ENCODE measurements around the gene CNTN1.

CNTN1 gene

DNA sequence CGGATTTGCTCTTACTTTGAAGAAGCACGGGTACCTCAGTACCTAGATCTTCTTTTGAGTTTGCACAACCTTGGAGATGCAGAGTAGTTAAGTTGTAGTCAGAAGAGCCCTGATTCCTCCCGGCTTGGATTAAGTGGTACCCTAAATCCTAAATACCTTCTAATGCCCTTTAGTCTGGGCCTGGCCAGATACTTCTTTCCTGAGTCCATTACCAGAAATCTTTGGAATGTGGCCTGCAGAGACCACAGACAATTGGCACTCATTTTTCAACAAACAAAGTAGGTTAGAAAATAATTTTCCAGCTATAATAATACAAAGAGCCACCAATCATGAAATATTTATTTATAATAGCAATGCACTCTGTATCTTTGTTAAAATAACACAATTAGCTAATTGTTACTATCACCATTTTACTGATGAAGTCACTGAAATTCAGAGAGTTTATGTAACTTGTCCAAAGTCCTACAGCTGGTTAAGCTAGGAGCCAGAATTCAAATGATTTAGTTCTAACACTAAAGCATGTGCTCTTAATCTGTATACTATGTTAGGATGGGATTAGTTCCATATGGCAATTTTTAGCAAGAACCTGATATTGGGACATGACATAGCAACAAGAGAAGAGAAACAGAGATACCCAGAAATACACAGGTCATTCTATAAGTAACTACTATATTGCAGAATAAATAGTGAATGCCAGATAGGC, 363.8 kb downstream of the CNTN1 start:
- no peak overlapping the region for H2BK15ac ChIP-seq (ENCODE audit: low read depth, poor library complexity, severe bottlenecking)

DNA sequence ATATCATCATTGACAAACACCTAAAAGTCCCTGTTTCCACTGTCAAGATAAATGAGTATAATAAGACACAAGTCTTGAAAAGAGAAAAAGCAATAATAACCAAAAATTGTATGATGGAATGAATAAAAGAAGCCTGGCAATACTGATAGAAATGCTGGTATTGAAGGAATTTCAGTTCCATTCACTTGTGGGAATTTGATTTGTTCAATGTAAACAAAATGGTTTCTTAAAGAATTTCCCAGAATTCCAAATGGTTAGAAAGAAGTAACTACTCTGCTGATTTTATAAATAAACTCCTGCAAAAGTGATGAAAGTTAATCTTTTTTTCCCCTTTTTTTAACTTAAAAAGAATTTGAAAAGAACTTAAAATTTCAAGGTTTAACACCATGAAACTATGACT, 366.0 kb downstream of the CNTN1 start:
- Histone ChIP-seq H3K4me1 (ENCODE audit: control insufficient read depth, insufficient read depth, low read depth, low read length) (no peaks in the 10 kb centered on the region), H3K4ac (ENCODE audit: low read depth in 1 of 2, low read length in 2 of 2) (no peak overlapping the region), H2AK5ac (ENCODE audit: low read length, severe bottlenecking) (no peak overlapping the region), H3K4me2 (ENCODE audit: low read length, poor library complexity, severe bottlenecking) (no peak overlapping the region), H3K79me1 (replicated peaks; ENCODE audit: low read length, poor library complexity, severe bottlenecking) (no peaks in the 10 kb centered on the region), H3K14ac (ENCODE audit: low read length in 2 of 2) (no peak overlapping the region), H3K27ac (ENCODE audit: low read length, poor library complexity, severe bottlenecking) (no peak overlapping the region), H3K18ac (ENCODE audit: low read depth in 1 of 2, low read length in 2 of 2) (no peak overlapping the region), H3K9me3 (ENCODE audit: control insufficient read depth, low read length) (no peaks in the 10 kb centered on the region), H2BK5ac (ENCODE audit: low read depth, low read length, poor library complexity, severe bottlenecking) (no peak overlapping the region), H3K23ac (ENCODE audit: low read length in 2 of 2) (no peak overlapping the region), H3K4me3 (ENCODE audit: insufficient read depth in 1 of 2, low read depth in 1 of 2, low read length in 2 of 2) (no peak overlapping the region), H2AFZ (ENCODE audit: low read depth, low read length) (no peak overlapping the region), H3K36me3 (ENCODE audit: control insufficient read depth in 1 of 2, insufficient read depth in 2 of 2, low read depth in 1 of 2, low read length in 2 of 2) (no peaks in the 10 kb centered on the region), H3K9ac (ENCODE audit: low read length) (no peak overlapping the region), H4K8ac (ENCODE audit: low read length) (no peak overlapping the region), H4K91ac (ENCODE audit: low read length) (no peak overlapping the region), H2BK120ac (ENCODE audit: low read depth, low read length) (no peak overlapping the region), H2BK12ac (ENCODE audit: low read length in 2 of 2) (no peak overlapping the region), H2BK15ac (ENCODE audit: low read depth, poor library complexity, severe bottlenecking) (no peak overlapping the region), H3K27me3 (ENCODE audit: control insufficient read depth in 1 of 2, insufficient read depth in 1 of 2, low read length in 2 of 2) (no peaks in the 10 kb centered on the region)
- DNase-seq = no peak

More for the DNA sequence above, 363.8 kb downstream of the CNTN1 start:
- no peak overlapping the region for H3K18ac ChIP-seq (ENCODE audit: low read depth in 1 of 2, low read length in 2 of 2)
- no peaks in the 10 kb centered on the region for H3K27me3 ChIP-seq (ENCODE audit: control insufficient read depth in 1 of 2, insufficient read depth in 1 of 2, low read length in 2 of 2)
- H3K4me3 ChIP-seq (ENCODE audit: insufficient read depth in 1 of 2, low read depth in 1 of 2, low read length in 2 of 2) = no peak overlapping the region
- no peak overlapping the region for H3K14ac ChIP-seq (ENCODE audit: low read length in 2 of 2)
- no peak overlapping the region for H2BK120ac ChIP-seq (ENCODE audit: low read depth, low read length)
- H2BK12ac ChIP-seq (ENCODE audit: low read length in 2 of 2) = no peak overlapping the region
- H3K9ac ChIP-seq (ENCODE audit: low read length) = no peak overlapping the region
- no peak overlapping the region for H3K4me2 ChIP-seq (ENCODE audit: low read length, poor library complexity, severe bottlenecking)
- H3K4ac ChIP-seq (ENCODE audit: low read depth in 1 of 2, low read length in 2 of 2) = no peak overlapping the region
- H2AK5ac ChIP-seq (ENCODE audit: low read length, severe bottlenecking) = no peak overlapping the region
- no peak overlapping the region for H4K8ac ChIP-seq (ENCODE audit: low read length)
- no peak overlapping the region for H4K91ac ChIP-seq (ENCODE audit: low read length)
- H3K9me3 ChIP-seq (ENCODE audit: control insufficient read depth, low read length) = no peaks in the 10 kb centered on the region
- H2AFZ ChIP-seq (ENCODE audit: low read depth, low read length) = no peak overlapping the region
- no peak overlapping the region for H2BK5ac ChIP-seq (ENCODE audit: low read depth, low read length, poor library complexity, severe bottlenecking)
- no peaks in the 10 kb centered on the region for H3K79me1 ChIP-seq (replicated peaks; ENCODE audit: low read length, poor library complexity, severe bottlenecking)
- peak; percentile 7 for DNase-seq
- peak overlapping the region; percentile 45 for H3K27ac ChIP-seq (ENCODE audit: low read length, poor library complexity, severe bottlenecking)
- 64% methylated on average over 3 of the region's 3 CpGs for WGBS
- H3K4me1 ChIP-seq (ENCODE audit: control insufficient read depth, insufficient read depth, low read depth, low read length) = no peaks in the 10 kb centered on the region
- H3K36me3 ChIP-seq (ENCODE audit: control insufficient read depth in 1 of 2, insufficient read depth in 2 of 2, low read depth in 1 of 2, low read length in 2 of 2) = no peaks in the 10 kb centered on the region
- H3K23ac ChIP-seq (ENCODE audit: low read length in 2 of 2) = no peak overlapping the region

DNA sequence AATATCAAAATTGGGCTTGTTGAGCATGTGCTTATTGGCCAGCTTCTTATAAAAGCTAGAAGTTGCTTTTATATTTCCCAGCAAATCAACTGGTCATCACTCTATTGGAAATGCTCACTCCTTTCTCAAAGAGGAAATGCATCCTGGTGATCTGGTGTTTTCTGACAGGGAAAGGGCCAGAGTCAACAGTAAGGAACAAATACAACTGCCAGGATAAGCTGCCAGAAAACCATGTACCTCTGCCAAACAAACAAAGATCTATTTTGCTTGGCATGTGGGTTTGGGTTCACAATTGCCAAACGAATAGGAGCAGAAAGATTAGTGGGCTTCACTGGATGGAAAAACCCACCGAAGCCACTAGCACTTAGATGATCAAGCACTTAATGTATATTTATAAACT, 369.0 kb downstream of the CNTN1 start:
- Histone ChIP-seq H2AK5ac (ENCODE audit: low read length, severe bottlenecking) (no peak overlapping the region), H3K23ac (ENCODE audit: low read length in 2 of 2) (no peak overlapping the region), H3K36me3 (ENCODE audit: control insufficient read depth in 1 of 2, insufficient read depth in 2 of 2, low read depth in 1 of 2, low read length in 2 of 2) (no peaks in the 10 kb centered on the region), H3K14ac (ENCODE audit: low read length in 2 of 2) (no peak overlapping the region), H2BK5ac (ENCODE audit: low read depth, low read length, poor library complexity, severe bottlenecking) (no peak overlapping the region), H2BK15ac (ENCODE audit: low read depth, poor library complexity, severe bottlenecking) (no peak overlapping the region), H3K4me3 (ENCODE audit: insufficient read depth in 1 of 2, low read depth in 1 of 2, low read length in 2 of 2) (no peak overlapping the region), H4K91ac (ENCODE audit: low read length) (no peak overlapping the region), H3K4ac (ENCODE audit: low read depth in 1 of 2, low read length in 2 of 2) (no peak overlapping the region), H2AFZ (ENCODE audit: low read depth, low read length) (no peak overlapping the region), H3K9ac (ENCODE audit: low read length) (no peak overlapping the region), H3K79me1 (replicated peaks; ENCODE audit: low read length, poor library complexity, severe bottlenecking) (no peaks in the 10 kb centered on the region), H3K4me2 (ENCODE audit: low read length, poor library complexity, severe bottlenecking) (no peak overlapping the region), H3K4me1 (ENCODE audit: control insufficient read depth, insufficient read depth, low read depth, low read length) (no peaks in the 10 kb centered on the region), H3K27me3 (ENCODE audit: control insufficient read depth in 1 of 2, insufficient read depth in 1 of 2, low read length in 2 of 2) (no peaks in the 10 kb centered on the region), H3K27ac (ENCODE audit: low read length, poor library complexity, severe bottlenecking) (no peak overlapping the region), H4K8ac (ENCODE audit: low read length) (no peak overlapping the region), H3K18ac (ENCODE audit: low read depth in 1 of 2, low read length in 2 of 2) (no peak overlapping the region), H2BK120ac (ENCODE audit: low read depth, low read length) (no peak overlapping the region), H2BK12ac (ENCODE audit: low read length in 2 of 2) (no peak overlapping the region), H3K9me3 (ENCODE audit: control insufficient read depth, low read length) (no peaks in the 10 kb centered on the region)
- no CpG with 5 or more reads among the region's 2 CpGs for WGBS
- no peak for DNase-seq

DNA sequence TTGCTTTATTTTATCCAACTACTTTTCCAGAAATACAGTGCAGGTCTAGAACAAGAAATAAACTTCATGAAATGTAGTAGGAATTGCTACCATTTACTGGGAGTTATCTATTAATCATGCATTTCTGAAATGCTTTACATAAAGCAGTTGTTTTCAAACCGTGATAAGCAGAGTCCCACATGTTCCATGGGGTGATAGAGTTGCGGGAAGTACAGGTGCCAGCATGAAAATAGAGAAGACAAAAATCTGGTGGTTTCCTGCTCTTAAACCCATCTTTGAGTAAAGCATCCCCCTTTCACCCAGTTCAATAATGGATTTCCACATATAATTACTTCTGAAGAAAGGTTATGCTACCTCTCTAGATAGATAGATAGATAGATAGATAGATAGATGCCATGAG, 372.2 kb downstream of the CNTN1 start:
- H2BK5ac ChIP-seq (ENCODE audit: low read depth, low read length, poor library complexity, severe bottlenecking) = no peak overlapping the region
- H3K4me3 ChIP-seq (ENCODE audit: insufficient read depth in 1 of 2, low read depth in 1 of 2, low read length in 2 of 2) = no peak overlapping the region
- H3K27ac ChIP-seq (ENCODE audit: low read length, poor library complexity, severe bottlenecking) = no peak overlapping the region
- H3K4me2 ChIP-seq (ENCODE audit: low read length, poor library complexity, severe bottlenecking) = no peak overlapping the region
- H3K9me3 ChIP-seq (ENCODE audit: control insufficient read depth, low read length) = no peaks in the 10 kb centered on the region
- no peak overlapping the region for H2AK5ac ChIP-seq (ENCODE audit: low read length, severe bottlenecking)
- H4K8ac ChIP-seq (ENCODE audit: low read length) = no peak overlapping the region
- no peak for DNase-seq
- H2AFZ ChIP-seq (ENCODE audit: low read depth, low read length) = no peak overlapping the region
- no peak overlapping the region for H3K4ac ChIP-seq (ENCODE audit: low read depth in 1 of 2, low read length in 2 of 2)
- no peak overlapping the region for H2BK120ac ChIP-seq (ENCODE audit: low read depth, low read length)
- no peak overlapping the region for H3K9ac ChIP-seq (ENCODE audit: low read length)
- H2BK15ac ChIP-seq (ENCODE audit: low read depth, poor library complexity, severe bottlenecking) = no peak overlapping the region
- H3K27me3 ChIP-seq (ENCODE audit: control insufficient read depth in 1 of 2, insufficient read depth in 1 of 2, low read length in 2 of 2) = no peaks in the 10 kb centered on the region
- no peaks in the 10 kb centered on the region for H3K79me1 ChIP-seq (replicated peaks; ENCODE audit: low read length, poor library complexity, severe bottlenecking)
- H4K91ac ChIP-seq (ENCODE audit: low read length) = no peak overlapping the region
- no peak overlapping the region for H3K14ac ChIP-seq (ENCODE audit: low read length in 2 of 2)
- H3K23ac ChIP-seq (ENCODE audit: low read length in 2 of 2) = no peak overlapping the region
- 90% methylated on average over 2 of the region's 2 CpGs for WGBS
- H3K36me3 ChIP-seq (ENCODE audit: control insufficient read depth in 1 of 2, insufficient read depth in 2 of 2, low read depth in 1 of 2, low read length in 2 of 2) = no peaks in the 10 kb centered on the region
- H2BK12ac ChIP-seq (ENCODE audit: low read length in 2 of 2) = no peak overlapping the region
- H3K4me1 ChIP-seq (ENCODE audit: control insufficient read depth, insufficient read depth, low read depth, low read length) = no peaks in the 10 kb centered on the region
- H3K18ac ChIP-seq (ENCODE audit: low read depth in 1 of 2, low read length in 2 of 2) = no peak overlapping the region

All from mesenchymal stem cell (in vitro differentiated cells and primary cell).